HepG2 (cell line): Measurements from ENCODE around the gene SLX9. TPM values are rescaled to one million over a fixed set of nuclear protein-coding genes. Genes with fewer than 3 reads are reported as not detected.

Experiments
- ATAC-seq: fragments of 200-7000 bp; cut with Tn5 transposase; 3 replicates; pipeline ENCODE4 v1.9.1; 2020; ENCODE audit warnings: mild to moderate bottlenecking, moderate library complexity
- BruUV-seq: library from RNA; stranded (reverse); fragments of 400-500 nt; replicated peaks from 2 replicates; lab custom pipeline; 2021; lab: Mats Ljungman, UMichigan
- CTCF ChIA-PET: fragments of 300-600 bp; formaldehyde crosslinking; extraction: SDS; loops from one replicate; lab custom pipeline; 2021; ENCODE audit warnings: low total read pairs, inconsistent platforms, low intra/inter-chr PET ratio; lab: Yijun Ruan, JAX
- POLR2A ChIA-PET: fragments of 350-600 bp; sonication (Branson Sonifier 250); formaldehyde crosslinking; loops from one replicate; lab custom pipeline; 2020; ENCODE audit warnings: antibody characterized with exemption, inconsistent platforms; lab: Yijun Ruan, JAX
- DNase-seq: peaks from one replicate; pipeline ENCODE4 v3.0.0-alpha.2; 2015; ENCODE audit warnings: low spot score
- FAIRE-seq: peaks from 3 replicates; lab custom pipeline; 2011; peaks lifted over from hg19 to GRCh38; lab: Jason Lieb, UNC
- H2AFZ ChIP-seq: one replicate; pipeline ENCODE4 v1.6.1; 2011; ENCODE audit warnings: low read length, inconsistent platforms
- H3K27ac ChIP-seq: fragments of 300-600 bp; 3 replicates; pipeline ENCODE4 v1.8.0; 2011; ENCODE audit warnings: mixed run types, mild to moderate bottlenecking, mixed read lengths, low read length, inconsistent platforms; ENCODE audit not compliant: insufficient read depth; ENCODE audit errors: extremely low read length
- H3K27me3 ChIP-seq, 2 experiments: fragments of 200-600 bp in 1 of 2; 2 replicates in 1 of 2; 3 replicates in 1 of 2; pipeline versions ENCODE4 v1.6.0 to v1.8.0; 2011; ENCODE audit warnings: low read length in 2 of 2, mild to moderate bottlenecking in 2 of 2, moderate library complexity in 2 of 2, inconsistent platforms in 1 of 2; ENCODE audit not compliant: insufficient read depth in 2 of 2, control insufficient read depth in 1 of 2
- H3K36me3 ChIP-seq, 2 experiments: fragments of 200-600 bp in 1 of 2; replicated peaks in 1 of 2; 2 replicates in 1 of 2; 3 replicates in 1 of 2; pipeline versions ENCODE4 v1.5.1 to v1.8.0; 2011; ENCODE audit warnings: low read length in 2 of 2, inconsistent platforms in 1 of 2; ENCODE audit not compliant: insufficient read depth in 2 of 2, control insufficient read depth in 1 of 2
- H3K4me1 ChIP-seq: 2 replicates; pipeline ENCODE4 v1.5.1; 2012; ENCODE audit warnings: low read length, inconsistent platforms; ENCODE audit not compliant: insufficient read depth
- H3K4me2 ChIP-seq: 2 replicates; pipeline ENCODE4 v1.6.0; 2011; ENCODE audit warnings: low read depth, low read length, inconsistent platforms
- H3K4me3 ChIP-seq, 3 experiments: fragments of 200-600 bp in 1 of 3; sonication (generic), shearing (Covaris generic) in 1 of 3; replicated peaks in 1 of 3; 2 replicates each; pipeline ENCODE4 v1.5.1; 2011 to 2016; ENCODE audit warnings: low read length in 3 of 3, inconsistent platforms in 2 of 3, low read depth in 2 of 3, mild to moderate bottlenecking in 2 of 3, control low read depth in 1 of 3, mixed read lengths in 1 of 3; ENCODE audit not compliant: insufficient read depth in 1 of 3
- H3K79me2 ChIP-seq: one replicate; pipeline ENCODE4 v1.6.1; 2011; ENCODE audit warnings: low read length, inconsistent platforms; ENCODE audit not compliant: insufficient read depth
- H3K9ac ChIP-seq: 2 replicates; pipeline ENCODE4 v1.6.0; 2011; ENCODE audit warnings: mild to moderate bottlenecking, low read depth, low read length, inconsistent platforms; ENCODE audit not compliant: insufficient read depth
- H3K9me3 ChIP-seq: 2 replicates; pipeline ENCODE4 v1.5.1; 2012; ENCODE audit warnings: mild to moderate bottlenecking, low read length
- H4K20me1 ChIP-seq: 2 replicates; pipeline ENCODE4 v1.6.0; 2011; ENCODE audit warnings: inconsistent platforms, mild to moderate bottlenecking, low read length, moderate library complexity; ENCODE audit not compliant: insufficient read depth
- CEBPB ChIP-seq: IDR thresholded peaks from 2 replicates; pipeline ENCODE4 v1.6.1; 2011; ENCODE audit warnings: low read depth, low read length, improper control_type of control experiment, borderline replicate concordance
- HNF1B ChIP-seq: sonication (generic); formaldehyde crosslinking; IDR thresholded peaks from 2 replicates; pipeline ENCODE4 v1.5.1; 2020; ENCODE audit warnings: mild to moderate bottlenecking, moderate library complexity, missing genetic modification reagents
- MXI1 ChIP-seq: IDR thresholded peaks from 3 replicates; pipeline ENCODE4 v1.6.1; 2012; ENCODE audit warnings: low read depth, low read length, inconsistent platforms, borderline replicate concordance
- MYC ChIP-seq: sonication (generic); formaldehyde crosslinking; IDR thresholded peaks from 2 replicates; pipeline ENCODE4 v1.9.0; 2021; ENCODE audit warnings: missing genetic modification reagents, borderline replicate concordance
- NFRKB ChIP-seq: fragments of 450-650 bp; IDR thresholded peaks from 2 replicates; pipeline ENCODE4 v1.6.1; 2017
- PATZ1 ChIP-seq: sonication (generic); formaldehyde crosslinking; IDR thresholded peaks from 2 replicates; pipeline ENCODE4 v1.4.0; 2020; ENCODE audit warnings: missing genetic modification reagents
- RAD21 ChIP-seq: fragments of 450-650 bp; formaldehyde crosslinking; IDR thresholded peaks from 2 replicates; pipeline ENCODE4 v1.5.0; 2020; ENCODE audit warnings: mild to moderate bottlenecking
- SAP130 ChIP-seq: IDR thresholded peaks from 2 replicates; pipeline ENCODE4 v1.6.1; 2016; ENCODE audit warnings: low read depth
- TERF1 ChIP-seq: sonication (generic); formaldehyde crosslinking; IDR thresholded peaks from 2 replicates; pipeline ENCODE4 v1.8.0; 2022; ENCODE audit warnings: mild to moderate bottlenecking, missing genetic modification reagents, moderate library complexity
- ZBTB38 ChIP-seq: sonication (generic); formaldehyde crosslinking; IDR thresholded peaks from 2 replicates; pipeline ENCODE4 v1.5.1; 2020; ENCODE audit warnings: mild to moderate bottlenecking, missing genetic modification reagents
- ZNF337 ChIP-seq: sonication (generic); formaldehyde crosslinking; IDR thresholded peaks from 2 replicates; pipeline ENCODE4 v1.5.1; 2020; ENCODE audit warnings: missing genetic modification reagents, low read depth, mild to moderate bottlenecking, borderline replicate concordance
- ZNF552 ChIP-seq: sonication (generic); formaldehyde crosslinking; IDR thresholded peaks from 2 replicates; pipeline ENCODE4 v1.9.0; 2022; ENCODE audit warnings: missing genetic modification reagents, mild to moderate bottlenecking, borderline replicate concordance
- ZNF563 ChIP-seq: sonication (generic); formaldehyde crosslinking; IDR thresholded peaks from 2 replicates; pipeline ENCODE4 v1.8.0; 2022; ENCODE audit warnings: mild to moderate bottlenecking, moderate library complexity, missing genetic modification reagents
- ZNF687 ChIP-seq: sonication (generic); formaldehyde crosslinking; IDR thresholded peaks from 2 replicates; pipeline ENCODE4 v1.5.1; 2020; ENCODE audit warnings: mild to moderate bottlenecking, missing genetic modification reagents, moderate library complexity
- WGBS: methylation state at CpG from one replicate; pipeline ENCODE4 v1.1.6; 2017; ENCODE audit warnings: low lambda C conversion rate; 5-methylcytosine and 5-hydroxymethylcytosine counted together
- in situ Hi-C: cut with HindIII; loops from 2 replicates; pipeline ENCODE4 v1.10.0; 2017; ENCODE audit warnings: low pct_unique_long_range_greater_than_20kb; ENCODE audit not compliant: extremely low pct_ligation_motif_present
- intact Hi-C: fragments of 100-400 bp; cut with micrococcal nuclease; formaldehyde crosslinking; loops from one replicate; pipeline ENCODE4 v1.10.0; 2022; ENCODE audit not compliant: unreplicated experiment
- polyA plus RNA-seq, 8 experiments: library from polyadenylated mRNA; depleted of rRNA in 3 of 8; stranded (reverse) in 7 of 8; unstranded in 1 of 8; fragments of >200 nt; fragmentation: Illumina TruSeq in 4 of 8; extraction: Trizol in 4 of 8; gene quantifications; 2 replicates each; pipeline versions ENCODE4 v1.2.1 to v1.2.3, GENCODE V29; 2011 to 2016; ENCODE audit warnings: low read depth in 4 of 8, missing spikeins in 1 of 8, mixed read lengths in 1 of 8; ENCODE audit not compliant: insufficient read depth in 1 of 8
- total RNA-seq, 5 experiments: library from RNA; depleted of rRNA; stranded (reverse); fragments of >200 nt; fragmentation: Illumina TruSeq; extraction: Trizol; gene quantifications; 2 replicates each; pipeline ENCODE4 v1.2.3, GENCODE V29; 2016; ENCODE audit warnings: low read depth in 1 of 5

Gene SLX9
- total and polyA plus RNA-seq, 2 of the 13 experiments (the other 11 are each of a cell fraction or from before 2014, with no cell fraction given): 21.0 to 47.1 TPM

- H3K4me3 ChIP-seq: peak overlapping the region in 1 of 3 experiments; percentile 11; a peak in 1 of 6 replicates
- FAIRE-seq (no peak), ATAC-seq (peak; percentile 55), DNase-seq (no peak)
- ChIA-PET POLR2A (interaction anchor here (0.6 to 1.7 kb wide), 3 partner anchors 22 to 134 kb away, joined by 3 to 5 read pairs (median 3); partner anchors contain the start of gene UBE2G2), CTCF (no interaction called here)
- no peaks in the 10 kb centered on the region for H4K20me1 ChIP-seq
- H3K9ac ChIP-seq: no peak overlapping the region
- H3K9me3 ChIP-seq: no peaks in the 10 kb centered on the region
- H2AFZ ChIP-seq: no peak overlapping the region
- H3K79me2 ChIP-seq: peaks cover 11% of the 10 kb centered on the region
- in situ Hi-C loops (no loop called here), intact Hi-C loops (no loop called here)
- 61% methylated on average over 9 of the region's 10 CpGs for WGBS
- peaks cover 1 to 4% of the 10 kb centered on the region in 2 experiments; a peak in 3 of 5 replicates for H3K27me3 ChIP-seq
- H3K4me1 ChIP-seq: peaks cover 70% of the 10 kb centered on the region
- no peaks in the 10 kb centered on the region for H3K36me3 ChIP-seq
- peak overlapping the region; percentile 42 for H3K4me2 ChIP-seq
- BruUV-seq: no TSS peak
- H3K27ac ChIP-seq: no peak overlapping the region
- TF ChIP-seq CEBPB: no peak
- no peak for TF ChIP-seq TERF1 (CRISPR knock-in tag)
- no peak for TF ChIP-seq ZNF552 (CRISPR knock-in tag)
- no peak for TF ChIP-seq ZNF563
- TF ChIP-seq ZNF687 (CRISPR knock-in tag): peak; percentile 52
- peak; percentile 50; the same call in 1 of the 2 replicates for TF ChIP-seq ZBTB38
- TF ChIP-seq NFRKB: no peak
- 0 out of 2 replicates have a peak, but pooled peaks have one; percentile 27 for TF ChIP-seq PATZ1 (CRISPR knock-in tag)
- no peak for TF ChIP-seq MXI1
- TF ChIP-seq SAP130 (CRISPR knock-in tag): 0 out of 2 replicates have a peak, but pooled peaks have one; percentile 20
- 0 out of 2 replicates have a peak, but pooled peaks have one; percentile 15 for TF ChIP-seq HNF1B
- no peak for TF ChIP-seq RAD21 (CRISPR knock-in tag)
- 0 out of 2 replicates have a peak, but pooled peaks have one; percentile 25 for TF ChIP-seq MYC (CRISPR knock-in tag)
- TF ChIP-seq ZNF337 (CRISPR knock-in tag): no peak
These were observed 4.3 kb upstream of the SLX9 start for GRCh38 chr21:44935533-44935927.
